HCT116 (cell line): ENCODE data around the gene ITM2C. TPM values are rescaled to one million over a fixed set of nuclear protein-coding genes. Genes with fewer than 3 reads are reported as not detected.

Experiments used
- ATAC-seq: fragments of 200-7000 bp; cut with Tn5 transposase; 2 replicates; pipeline ENCODE4 v1.9.1; 2020; ENCODE audit warnings: mild to moderate bottlenecking, moderate library complexity
- BruUV-seq: library from RNA; stranded (reverse); fragments of 400-500 nt; replicated peaks from 2 replicates; lab custom pipeline; 2021; lab: Mats Ljungman, UMichigan
- CTCF ChIA-PET: fragments of 300-600 bp; sonication (Branson Sonifier 250); formaldehyde crosslinking; loops from one replicate; lab custom pipeline; 2021; ENCODE audit warnings: antibody characterized with exemption; lab: Charles Lee
- POLR2A ChIA-PET: fragments of 300-600, 350-600 bp; sonication (Branson Sonifier 250); formaldehyde crosslinking; loops from one replicate; lab custom pipeline; 2021; ENCODE audit warnings: antibody characterized with exemption; lab: Charles Lee
- RAD21 ChIA-PET, 2 experiments: fragments of 300-600 bp; sonication (Branson Sonifier 250); formaldehyde crosslinking; loops; one replicate each; lab custom pipeline; 2023; ENCODE audit warnings: low total read pairs in 2 of 2; ENCODE audit not compliant: uncharacterized antibody in 2 of 2, unreplicated experiment in 2 of 2, low non-redundant PET in 1 of 2; lab: Charles Lee
- DNase-seq: peaks from one replicate; pipeline ENCODE4 v3.0.0-alpha.2; 2010; ENCODE audit warnings: low read depth, low spot score
- H2AFZ ChIP-seq: fragments of 200-600 bp; shearing (Covaris generic), sonication (generic); 2 replicates; pipeline ENCODE4 v1.6.1; 2017; ENCODE audit warnings: low read depth, mixed run types, mixed read lengths, antibody characterized with exemption, low read length; ENCODE audit not compliant: poor library complexity, severe bottlenecking
- H3K27ac ChIP-seq: 2 replicates; pipeline ENCODE4 v1.5.1; 2012; ENCODE audit warnings: low read depth, low read length
- H3K27me3 ChIP-seq: fragments of 200-600 bp; sonication (generic); 2 replicates; pipeline ENCODE4 v1.6.1; 2016; ENCODE audit warnings: mixed run types, low read length, mixed read lengths; ENCODE audit not compliant: insufficient read depth
- H3K36me3 ChIP-seq, 2 experiments: fragments of 200-500 bp in 1 of 2; fragments of 200-600 bp in 1 of 2; sonication (Bioruptor generic) in 1 of 2; sonication (generic) in 1 of 2; 2 replicates each; pipeline versions ENCODE4 v1.5.1 to v1.6.1; 2014 to 2016; ENCODE audit warnings: low read length in 2 of 2, inconsistent platforms in 1 of 2, mixed read lengths in 1 of 2, mixed run types in 1 of 2; ENCODE audit not compliant: insufficient read depth in 2 of 2, control insufficient read depth in 1 of 2
- H3K4me1 ChIP-seq, 2 experiments: fragments of 200-600 bp in 1 of 2; sonication (generic) in 1 of 2; 2 replicates each; pipeline versions ENCODE4 v1.5.1 to v1.6.1; 2012 to 2017; ENCODE audit warnings: low read length in 2 of 2, inconsistent platforms in 1 of 2, mild to moderate bottlenecking in 1 of 2, mixed read lengths in 1 of 2, mixed run types in 1 of 2, moderate library complexity in 1 of 2; ENCODE audit not compliant: insufficient read depth in 2 of 2, control insufficient read depth in 1 of 2
- H3K4me2 ChIP-seq: fragments of 200-600 bp; sonication (generic); 2 replicates; pipeline ENCODE4 v1.6.1; 2017; ENCODE audit warnings: mixed run types, low read length, mixed read lengths
- H3K4me3 ChIP-seq, 2 experiments: fragments of 200-600 bp in 1 of 2; sonication (generic) in 1 of 2; replicated peaks in 1 of 2; 2 replicates each; pipeline ENCODE4 v1.5.1; 2011 to 2016; ENCODE audit warnings: low read length in 2 of 2, control low read depth in 1 of 2, low read depth in 1 of 2, mild to moderate bottlenecking in 1 of 2, mixed read lengths in 1 of 2, mixed run types in 1 of 2
- H3K79me2 ChIP-seq: fragments of 200-600 bp; sonication (generic); 2 replicates; pipeline ENCODE4 v1.6.1; 2017; ENCODE audit warnings: mild to moderate bottlenecking, mixed run types, low read length, moderate library complexity, mixed read lengths; ENCODE audit not compliant: insufficient read depth
- H3K9ac ChIP-seq: fragments of 200-600 bp; sonication (generic); 2 replicates; pipeline ENCODE4 v1.6.1; 2016; ENCODE audit warnings: low read length, mixed read lengths
- H3K9me2 ChIP-seq: fragments of 200-600 bp; sonication (generic), shearing (Covaris generic); 2 replicates; pipeline ENCODE4 v1.6.1; 2017; ENCODE audit warnings: mixed run types, mild to moderate bottlenecking, moderate library complexity; ENCODE audit not compliant: insufficient read depth
- H3K9me3 ChIP-seq, 2 experiments: fragments of 200-500 bp in 1 of 2; fragments of 200-600 bp in 1 of 2; sonication (Bioruptor generic) in 1 of 2; sonication (generic) in 1 of 2; 2 replicates each; pipeline ENCODE4 v1.6.1; 2014 to 2017; ENCODE audit warnings: low read length in 2 of 2, mixed read lengths in 2 of 2, inconsistent platforms in 1 of 2, low read depth in 1 of 2, mild to moderate bottlenecking in 1 of 2, mixed run types in 1 of 2, moderate library complexity in 1 of 2; ENCODE audit not compliant: control insufficient read depth in 1 of 2, insufficient read depth in 1 of 2
- H4K20me1 ChIP-seq: fragments of 200-600 bp; sonication (generic), shearing (Covaris generic); 2 replicates; pipeline ENCODE4 v1.6.1; 2017; ENCODE audit warnings: mixed run types, mild to moderate bottlenecking, moderate library complexity; ENCODE audit not compliant: insufficient read depth
- CBX3 ChIP-seq: IDR thresholded peaks from 2 replicates; pipeline ENCODE4 v1.6.1; 2012; ENCODE audit warnings: low read depth
- CEBPB ChIP-seq: IDR thresholded peaks from 2 replicates; pipeline ENCODE4 v1.6.1; 2012; ENCODE audit warnings: low read depth
- EGR1 ChIP-seq: IDR thresholded peaks from 2 replicates; pipeline ENCODE4 v1.6.1; 2012; ENCODE audit warnings: low read depth
- ELF1 ChIP-seq: IDR thresholded peaks from 2 replicates; pipeline ENCODE4 v1.6.1; 2012; ENCODE audit warnings: low read depth, borderline replicate concordance
- EZH2 ChIP-seq: fragments of 200-600 bp; sonication (generic); IDR thresholded peaks from 2 replicates; pipeline ENCODE4 v1.6.1; 2017; ENCODE audit warnings: antibody characterized with exemption, mixed run types
- EZH2phosphoT487 ChIP-seq: fragments of 200-600 bp; IDR thresholded peaks from 2 replicates; pipeline ENCODE4 v1.6.1; 2018; ENCODE audit warnings: antibody characterized with exemption, borderline replicate concordance
- FOSL1 ChIP-seq: IDR thresholded peaks from 2 replicates; pipeline ENCODE4 v1.6.1; 2012; ENCODE audit warnings: low read depth
- POLR2A ChIP-seq: IDR thresholded peaks from 2 replicates; pipeline ENCODE4 v1.7.0; 2011; ENCODE audit warnings: borderline replicate concordance; ENCODE audit not compliant: insufficient read depth, insufficient read length; ENCODE audit errors: extremely low read depth
- POLR2AphosphoS5 ChIP-seq: IDR thresholded peaks from 2 replicates; pipeline ENCODE4 v1.6.1; 2011; ENCODE audit warnings: mild to moderate bottlenecking, low read depth, low read length, moderate library complexity
- RAD21 ChIP-seq: IDR thresholded peaks from 2 replicates; pipeline ENCODE4 v1.6.1; 2012; ENCODE audit warnings: low read depth, mild to moderate bottlenecking
- SIN3A ChIP-seq: IDR thresholded peaks from 2 replicates; pipeline ENCODE4 v1.6.1; 2012; ENCODE audit warnings: low read depth
- SP1 ChIP-seq: IDR thresholded peaks from 2 replicates; pipeline ENCODE4 v1.6.1; 2012; ENCODE audit warnings: low read depth
- SRF ChIP-seq: IDR thresholded peaks from 2 replicates; pipeline ENCODE4 v1.6.1; 2012; ENCODE audit warnings: low read depth
- TCF7L2 ChIP-seq: IDR thresholded peaks from 2 replicates; pipeline ENCODE4 v1.7.0; 2011; ENCODE audit warnings: borderline replicate concordance, inconsistent platforms; ENCODE audit not compliant: insufficient read depth, insufficient read length; ENCODE audit errors: extremely low read depth
- YY1 ChIP-seq: IDR thresholded peaks from 2 replicates; pipeline ENCODE4 v1.6.1; 2011; ENCODE audit warnings: low read length, low read depth, moderate library complexity, mild to moderate bottlenecking; ENCODE audit not compliant: insufficient replicate concordance; ENCODE audit errors: extremely low read depth
- ZFX ChIP-seq: fragments of 450-650 bp; IDR thresholded peaks from 2 replicates; pipeline ENCODE4 v1.6.1; 2017
- intact Hi-C: fragments of 100-400 bp; cut with micrococcal nuclease; formaldehyde crosslinking; loops from 2 replicates; pipeline ENCODE4 v1.10.0; 2022
- total RNA-seq: library from RNA; stranded (reverse); gene quantifications from one replicate; pipeline ENCODE4 v1.2.1, GENCODE V29; 2021; ENCODE audit not compliant: unreplicated experiment
- TF ChIP-seq, protein P1 (sequence below): IDR thresholded peaks from 2 replicates; pipeline ENCODE4 v1.6.1; 2012; ENCODE audit warnings: low read depth
- TF ChIP-seq, protein P2 (sequence below): IDR thresholded peaks from 2 replicates; pipeline ENCODE4 v1.6.1; 2012
- TF ChIP-seq, protein P3 (sequence below), 3 experiments: fragments of 200-600 bp in 1 of 3; sonication (generic) in 1 of 3; IDR thresholded peaks in 2 of 3; conservative IDR thresholded peaks in 1 of 3; 2 replicates each; pipeline ENCODE4 v1.5.1; 2012 to 2017; ENCODE audit warnings: low read depth in 2 of 3, low read length in 2 of 3, antibody characterized with exemption in 1 of 3, borderline replicate concordance in 1 of 3, control low read depth in 1 of 3, mild to moderate bottlenecking in 1 of 3, mixed read lengths in 1 of 3, mixed run types in 1 of 3, moderate library complexity in 1 of 3; ENCODE audit not compliant: insufficient read depth in 1 of 3
- TF ChIP-seq, protein P4 (sequence below): IDR thresholded peaks from 2 replicates; pipeline ENCODE4 v1.6.1; 2011; ENCODE audit warnings: mild to moderate bottlenecking, low read length, moderate library complexity; ENCODE audit not compliant: insufficient replicate concordance; ENCODE audit errors: extremely low read depth

ITM2C gene
- total RNA-seq, 1 experiment from 2014 or later, result 117 TPM

DNA sequence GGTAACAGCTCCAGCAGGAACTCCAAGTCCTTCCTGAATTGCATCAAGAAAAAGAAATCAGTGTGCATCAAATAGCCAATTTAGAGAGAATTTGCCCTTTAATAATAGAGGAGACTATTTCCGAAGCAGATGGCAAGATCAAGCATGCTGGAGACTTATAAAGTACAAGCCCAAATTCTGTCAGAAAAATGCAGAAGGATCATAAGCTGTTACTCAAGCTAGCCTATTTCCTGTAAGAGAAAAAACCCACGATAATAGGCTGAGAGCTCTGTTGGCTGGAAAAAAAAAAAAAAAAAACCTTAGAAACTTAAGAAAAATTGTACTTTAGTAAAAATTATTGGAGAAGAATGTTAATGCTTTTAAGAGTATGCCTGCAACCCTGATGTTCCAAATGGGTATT, 24.4 kb upstream of the ITM2C start (continued):
- TF ChIP-seq, protein P1, sequence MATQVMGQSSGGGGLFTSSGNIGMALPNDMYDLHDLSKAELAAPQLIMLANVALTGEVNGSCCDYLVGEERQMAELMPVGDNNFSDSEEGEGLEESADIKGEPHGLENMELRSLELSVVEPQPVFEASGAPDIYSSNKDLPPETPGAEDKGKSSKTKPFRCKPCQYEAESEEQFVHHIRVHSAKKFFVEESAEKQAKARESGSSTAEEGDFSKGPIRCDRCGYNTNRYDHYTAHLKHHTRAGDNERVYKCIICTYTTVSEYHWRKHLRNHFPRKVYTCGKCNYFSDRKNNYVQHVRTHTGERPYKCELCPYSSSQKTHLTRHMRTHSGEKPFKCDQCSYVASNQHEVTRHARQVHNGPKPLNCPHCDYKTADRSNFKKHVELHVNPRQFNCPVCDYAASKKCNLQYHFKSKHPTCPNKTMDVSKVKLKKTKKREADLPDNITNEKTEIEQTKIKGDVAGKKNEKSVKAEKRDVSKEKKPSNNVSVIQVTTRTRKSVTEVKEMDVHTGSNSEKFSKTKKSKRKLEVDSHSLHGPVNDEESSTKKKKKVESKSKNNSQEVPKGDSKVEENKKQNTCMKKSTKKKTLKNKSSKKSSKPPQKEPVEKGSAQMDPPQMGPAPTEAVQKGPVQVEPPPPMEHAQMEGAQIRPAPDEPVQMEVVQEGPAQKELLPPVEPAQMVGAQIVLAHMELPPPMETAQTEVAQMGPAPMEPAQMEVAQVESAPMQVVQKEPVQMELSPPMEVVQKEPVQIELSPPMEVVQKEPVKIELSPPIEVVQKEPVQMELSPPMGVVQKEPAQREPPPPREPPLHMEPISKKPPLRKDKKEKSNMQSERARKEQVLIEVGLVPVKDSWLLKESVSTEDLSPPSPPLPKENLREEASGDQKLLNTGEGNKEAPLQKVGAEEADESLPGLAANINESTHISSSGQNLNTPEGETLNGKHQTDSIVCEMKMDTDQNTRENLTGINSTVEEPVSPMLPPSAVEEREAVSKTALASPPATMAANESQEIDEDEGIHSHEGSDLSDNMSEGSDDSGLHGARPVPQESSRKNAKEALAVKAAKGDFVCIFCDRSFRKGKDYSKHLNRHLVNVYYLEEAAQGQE, result no peak
- TF ChIP-seq, protein P2, sequence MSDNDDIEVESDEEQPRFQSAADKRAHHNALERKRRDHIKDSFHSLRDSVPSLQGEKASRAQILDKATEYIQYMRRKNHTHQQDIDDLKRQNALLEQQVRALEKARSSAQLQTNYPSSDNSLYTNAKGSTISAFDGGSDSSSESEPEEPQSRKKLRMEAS, result no peak
- no peak for TF ChIP-seq EZH2phosphoT487
- no peak for TF ChIP-seq POLR2AphosphoS5
- TF ChIP-seq, all 23 proteins: peak for 0

DNA sequence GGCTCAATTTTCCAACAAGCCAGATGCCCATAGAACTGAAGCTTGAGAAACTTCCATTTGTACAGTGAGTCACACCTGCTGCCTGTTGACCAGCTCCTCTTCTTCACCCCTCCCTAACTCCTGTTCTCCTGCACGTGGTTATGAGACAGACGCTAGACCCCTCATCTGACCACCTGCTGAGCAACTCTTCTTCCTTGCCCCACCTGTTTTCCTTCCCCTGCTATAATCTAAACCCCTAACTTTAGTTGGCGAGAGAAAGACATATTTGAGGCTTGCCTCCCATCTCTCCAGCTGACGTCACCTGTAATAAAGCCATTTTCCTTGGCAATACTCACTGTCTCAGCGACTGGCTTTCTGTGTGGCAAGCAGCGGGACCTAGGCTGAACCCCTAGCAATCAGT, 22.3 kb upstream of the ITM2C start:
- peaks cover 0 to 3% of the 10 kb centered on the region in 2 experiments; a peak in 1 of 4 replicates for H3K9me3 ChIP-seq
- H3K9ac ChIP-seq, result no peak overlapping the region
- H3K4me2 ChIP-seq, result no peak overlapping the region
- RAD21 ChIA-PET, result no interaction called here
- H3K79me2 ChIP-seq, result no peaks in the 10 kb centered on the region
- BruUV-seq, result no TSS peak
- H3K4me1 ChIP-seq, result no peaks in the 10 kb centered on the region; a peak in 1 of 4 replicates
- H3K27ac ChIP-seq, result no peak overlapping the region
- no peaks in the 10 kb centered on the region for H4K20me1 ChIP-seq
- H2AFZ ChIP-seq, result no peak overlapping the region
- POLR2A ChIA-PET, result no interaction called here
- DNase-seq (no peak), ATAC-seq (no peak)
- no peak overlapping the region for H3K4me3 ChIP-seq
- intact Hi-C loops, result no loop called here
- CTCF ChIA-PET, result interaction anchor here (1.5 kb wide), 1 partner anchor 18 kb away, joined by 4 read pairs; no protein-coding TSS in a partner anchor
- no peaks in the 10 kb centered on the region for H3K9me2 ChIP-seq
- no peaks in the 10 kb centered on the region for H3K36me3 ChIP-seq
- no peaks in the 10 kb centered on the region for H3K27me3 ChIP-seq
- TF ChIP-seq SRF (no peak), RAD21 (no peak), CEBPB (no peak), POLR2A (no peak), ZFX (no peak), YY1 (no peak), EGR1 (no peak), SIN3A (no peak), POLR2AphosphoS5 (no peak), FOSL1 (no peak), ELF1 (no peak), CBX3 (no peak), TCF7L2 (no peak), EZH2 (no peak), SP1 (no peak)
- TF ChIP-seq, protein P3, sequence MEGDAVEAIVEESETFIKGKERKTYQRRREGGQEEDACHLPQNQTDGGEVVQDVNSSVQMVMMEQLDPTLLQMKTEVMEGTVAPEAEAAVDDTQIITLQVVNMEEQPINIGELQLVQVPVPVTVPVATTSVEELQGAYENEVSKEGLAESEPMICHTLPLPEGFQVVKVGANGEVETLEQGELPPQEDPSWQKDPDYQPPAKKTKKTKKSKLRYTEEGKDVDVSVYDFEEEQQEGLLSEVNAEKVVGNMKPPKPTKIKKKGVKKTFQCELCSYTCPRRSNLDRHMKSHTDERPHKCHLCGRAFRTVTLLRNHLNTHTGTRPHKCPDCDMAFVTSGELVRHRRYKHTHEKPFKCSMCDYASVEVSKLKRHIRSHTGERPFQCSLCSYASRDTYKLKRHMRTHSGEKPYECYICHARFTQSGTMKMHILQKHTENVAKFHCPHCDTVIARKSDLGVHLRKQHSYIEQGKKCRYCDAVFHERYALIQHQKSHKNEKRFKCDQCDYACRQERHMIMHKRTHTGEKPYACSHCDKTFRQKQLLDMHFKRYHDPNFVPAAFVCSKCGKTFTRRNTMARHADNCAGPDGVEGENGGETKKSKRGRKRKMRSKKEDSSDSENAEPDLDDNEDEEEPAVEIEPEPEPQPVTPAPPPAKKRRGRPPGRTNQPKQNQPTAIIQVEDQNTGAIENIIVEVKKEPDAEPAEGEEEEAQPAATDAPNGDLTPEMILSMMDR (IDR thresholded peaks at IDR 0.05 in 2 of 3, conservative IDR thresholded peaks at IDR 0.05 in 1 of 3; ENCODE audit: borderline replicate concordance in 1 of 3, insufficient read depth in 1 of 3, low read depth in 2 of 3, low read length in 2 of 3), result no peak
- TF ChIP-seq, protein P4, sequence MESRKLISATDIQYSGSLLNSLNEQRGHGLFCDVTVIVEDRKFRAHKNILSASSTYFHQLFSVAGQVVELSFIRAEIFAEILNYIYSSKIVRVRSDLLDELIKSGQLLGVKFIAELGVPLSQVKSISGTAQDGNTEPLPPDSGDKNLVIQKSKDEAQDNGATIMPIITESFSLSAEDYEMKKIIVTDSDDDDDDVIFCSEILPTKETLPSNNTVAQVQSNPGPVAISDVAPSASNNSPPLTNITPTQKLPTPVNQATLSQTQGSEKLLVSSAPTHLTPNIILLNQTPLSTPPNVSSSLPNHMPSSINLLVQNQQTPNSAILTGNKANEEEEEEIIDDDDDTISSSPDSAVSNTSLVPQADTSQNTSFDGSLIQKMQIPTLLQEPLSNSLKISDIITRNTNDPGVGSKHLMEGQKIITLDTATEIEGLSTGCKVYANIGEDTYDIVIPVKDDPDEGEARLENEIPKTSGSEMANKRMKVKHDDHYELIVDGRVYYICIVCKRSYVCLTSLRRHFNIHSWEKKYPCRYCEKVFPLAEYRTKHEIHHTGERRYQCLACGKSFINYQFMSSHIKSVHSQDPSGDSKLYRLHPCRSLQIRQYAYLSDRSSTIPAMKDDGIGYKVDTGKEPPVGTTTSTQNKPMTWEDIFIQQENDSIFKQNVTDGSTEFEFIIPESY, result no peak
